GM19193 (cell line): Measurements from ENCODE around the gene NOX1.

Experiments used
- POLR2A ChIP-seq: IDR thresholded peaks from 4 replicates; pipeline ENCODE4 v1.6.1; 2011; ENCODE audit not compliant: insufficient read depth, insufficient read length; ENCODE audit errors: extremely low read depth

The NOX1 gene

DNA sequence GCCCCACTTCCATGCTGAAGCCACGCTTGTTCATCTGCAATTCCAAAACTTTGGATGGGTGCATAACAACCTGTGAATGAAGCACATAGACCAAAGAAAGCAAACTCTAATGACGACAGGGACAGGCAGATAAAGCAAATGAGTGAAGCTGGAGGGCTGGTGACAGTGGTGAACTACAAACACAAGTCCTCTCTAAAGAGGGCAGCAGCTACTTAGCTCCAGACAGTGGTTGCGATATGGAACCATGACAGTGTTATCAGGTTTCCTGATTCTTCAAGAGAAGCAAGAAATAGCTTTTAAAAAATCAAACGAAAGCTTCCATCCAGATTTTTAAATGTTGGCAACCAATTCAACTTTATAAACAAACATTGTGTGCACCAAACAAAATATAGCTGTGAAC lies 23.8 kb downstream of the NOX1 start:
- TF ChIP-seq POLR2A: no peak

DNA sequence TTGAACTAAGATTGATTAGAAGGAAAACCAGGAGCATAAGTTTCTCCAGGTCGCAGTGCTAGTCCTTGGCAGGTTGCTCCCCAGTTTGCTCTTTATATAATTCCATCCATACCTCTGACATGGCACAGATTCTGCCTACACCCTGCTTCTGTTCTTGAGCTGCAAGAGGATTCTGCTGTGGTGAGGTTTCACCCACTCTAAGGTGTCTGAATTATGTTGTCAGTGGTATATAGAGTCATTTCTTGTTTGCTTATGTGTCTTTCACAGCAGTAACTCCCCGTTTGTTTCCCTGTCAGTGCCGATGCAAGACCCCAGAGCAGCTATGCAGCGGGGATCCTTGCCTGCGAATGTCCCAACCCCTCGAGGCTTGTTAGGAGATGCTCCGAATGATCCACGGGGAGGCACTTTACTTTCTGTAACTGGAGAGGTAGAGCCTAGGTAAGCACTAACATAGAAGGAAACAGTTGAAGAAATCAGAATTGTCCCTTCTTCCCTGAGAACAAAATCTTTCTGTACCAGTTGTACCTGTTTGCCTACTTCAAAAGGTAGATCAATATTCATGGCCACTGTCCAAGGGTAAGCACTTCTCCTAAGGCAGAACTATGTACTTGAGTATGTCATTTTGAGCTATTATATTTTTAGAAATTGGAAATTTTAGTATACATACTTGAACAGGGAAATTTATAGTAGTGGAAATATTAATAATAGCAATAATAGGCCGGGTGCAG lies 42.8 kb downstream of the NOX1 start:
- no peak for TF ChIP-seq POLR2A

DNA sequence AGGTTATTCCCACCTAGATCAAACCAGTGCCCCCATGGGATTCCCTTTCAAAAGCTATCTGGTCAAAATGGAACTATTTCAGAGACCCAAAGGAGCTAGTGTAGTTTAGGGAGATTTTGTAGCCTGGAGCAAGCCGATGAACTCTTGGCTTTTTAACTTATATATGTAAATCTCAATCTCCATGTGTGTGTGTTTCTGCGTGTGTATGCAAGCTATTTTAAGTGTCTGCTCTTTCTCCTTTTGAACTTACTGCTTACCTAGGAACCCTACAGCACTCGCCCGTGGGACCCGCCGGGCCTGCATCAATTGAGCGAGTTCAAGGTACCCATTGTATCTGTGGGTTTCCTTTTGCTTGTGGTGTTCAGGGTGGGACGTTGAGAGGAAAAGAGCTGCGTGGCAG lies 43.6 kb downstream of the NOX1 start:
- TF ChIP-seq POLR2A: no peak

DNA sequence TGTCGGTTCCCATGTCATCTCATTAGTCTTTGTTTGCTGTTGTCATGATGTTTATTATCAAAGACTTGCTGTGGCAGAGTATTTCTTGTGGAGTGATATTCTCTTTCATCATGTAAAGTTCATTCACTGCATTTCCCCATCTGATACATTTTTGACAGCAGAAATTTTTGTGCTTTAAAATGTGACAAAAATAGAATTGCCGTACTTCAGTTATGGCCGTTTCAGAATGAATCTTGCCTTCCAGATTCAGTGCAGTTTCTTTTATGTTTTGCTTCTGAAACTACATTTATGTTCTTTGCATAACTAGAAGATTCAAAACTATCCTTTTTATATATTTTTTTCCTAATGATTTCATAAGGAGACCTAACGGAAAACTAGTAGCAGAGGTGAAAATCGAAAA lies 44.0 kb downstream of the NOX1 start:
- no peak for TF ChIP-seq POLR2A

DNA sequence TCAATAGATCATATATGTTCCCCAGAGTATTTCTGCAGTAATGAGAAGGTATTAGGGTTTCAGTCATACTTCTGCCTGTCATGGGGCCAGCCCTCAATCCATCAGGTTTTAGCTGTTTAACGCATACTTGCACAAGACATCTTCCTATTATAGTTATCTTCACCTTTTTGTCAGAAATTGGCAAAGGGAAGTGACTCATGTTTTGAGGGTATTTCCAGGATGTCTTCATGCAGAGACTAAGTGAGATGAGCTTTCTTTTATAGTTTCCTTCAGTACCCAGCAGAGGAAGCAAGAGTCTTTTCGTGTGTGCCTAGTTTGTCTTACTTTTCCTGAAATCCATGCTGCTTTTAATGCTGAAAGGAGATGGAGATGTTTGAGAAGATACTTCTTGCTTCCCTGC lies 44.4 kb downstream of the NOX1 start:
- no peak for TF ChIP-seq POLR2A

DNA sequence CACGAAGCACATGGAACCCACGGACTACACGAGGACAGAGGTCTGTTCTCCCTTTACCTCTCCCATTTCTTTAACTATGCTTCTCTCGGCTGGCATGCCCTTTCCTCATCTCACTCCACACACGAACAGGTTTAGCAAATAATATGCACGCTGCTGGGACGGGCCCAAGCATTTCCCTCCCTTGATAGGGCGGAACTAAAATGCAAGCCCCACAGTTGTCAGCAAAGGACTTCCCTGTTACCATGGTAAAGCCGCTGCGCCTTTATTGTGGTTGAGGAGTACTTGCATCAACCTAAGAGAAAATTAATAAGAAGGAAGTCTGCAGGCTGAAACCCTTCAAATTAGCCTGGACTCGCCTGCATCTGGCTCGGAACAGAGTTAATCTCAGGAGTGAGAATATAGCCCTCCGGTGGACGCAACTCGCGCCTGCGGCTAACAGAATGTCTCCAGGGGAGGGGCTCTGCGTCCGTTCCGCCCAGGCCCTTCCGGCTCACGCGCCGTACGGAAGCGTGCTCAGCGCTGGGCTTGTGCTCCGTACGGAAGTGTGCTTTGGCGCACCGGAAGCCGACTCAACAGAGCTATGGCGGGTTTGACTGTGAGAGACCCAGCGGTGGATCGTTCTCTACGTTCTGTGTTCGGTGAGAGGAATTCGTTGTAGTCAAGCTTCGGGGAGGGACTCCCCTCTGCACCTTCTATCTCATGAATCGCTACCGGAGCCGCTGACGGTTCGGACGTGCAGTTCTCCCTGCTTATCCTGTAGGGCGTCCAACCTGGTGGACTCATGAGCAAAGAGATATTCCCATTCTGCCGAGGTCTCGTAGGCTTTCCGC lies 54.1 kb downstream of the NOX1 start, which contains the start of gene CSTF2:
Gene CSTF2 (plus strand): TSS at position 555 of the 830 bp plus-strand sequence. CDS start 26 bp downstream, at position 581.
- TF ChIP-seq POLR2A: peak; percentile 70

DNA sequence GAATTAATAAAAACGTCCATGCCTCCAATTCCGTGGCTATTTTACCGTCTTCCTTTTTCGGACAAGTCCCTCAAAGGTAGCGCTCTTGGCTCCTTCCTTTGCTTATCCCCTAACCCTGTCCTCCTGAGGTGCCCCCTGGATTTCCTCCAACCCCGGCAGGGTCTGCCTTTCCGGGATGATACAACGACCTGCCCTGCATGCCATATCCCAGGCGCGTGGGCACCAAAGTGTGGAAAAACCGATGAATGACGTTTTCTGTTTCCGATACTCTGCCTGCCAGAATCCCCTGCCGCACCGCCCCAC lies 54.7 kb downstream of the NOX1 start:
- no peak for TF ChIP-seq POLR2A

DNA sequence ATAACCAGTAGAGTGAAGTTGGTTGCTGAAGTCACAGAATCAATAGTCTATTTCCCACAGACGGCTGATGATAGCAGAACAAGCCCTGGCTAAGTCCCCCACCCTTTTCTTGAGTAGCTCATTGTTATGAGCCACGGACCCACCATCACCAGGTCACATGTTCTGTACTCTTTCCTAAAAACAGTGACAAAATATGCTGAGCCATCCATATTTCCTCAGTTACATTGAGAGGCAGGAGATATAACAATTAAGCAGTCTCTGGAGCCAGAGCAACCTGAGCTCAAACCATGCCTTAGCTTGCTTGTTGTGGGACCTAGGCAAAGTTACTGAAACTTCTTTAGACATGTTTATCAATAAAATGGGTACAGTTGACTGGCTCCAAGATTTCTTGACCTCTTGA lies 56.8 kb downstream of the NOX1 start:
- TF ChIP-seq POLR2A: no peak

DNA sequence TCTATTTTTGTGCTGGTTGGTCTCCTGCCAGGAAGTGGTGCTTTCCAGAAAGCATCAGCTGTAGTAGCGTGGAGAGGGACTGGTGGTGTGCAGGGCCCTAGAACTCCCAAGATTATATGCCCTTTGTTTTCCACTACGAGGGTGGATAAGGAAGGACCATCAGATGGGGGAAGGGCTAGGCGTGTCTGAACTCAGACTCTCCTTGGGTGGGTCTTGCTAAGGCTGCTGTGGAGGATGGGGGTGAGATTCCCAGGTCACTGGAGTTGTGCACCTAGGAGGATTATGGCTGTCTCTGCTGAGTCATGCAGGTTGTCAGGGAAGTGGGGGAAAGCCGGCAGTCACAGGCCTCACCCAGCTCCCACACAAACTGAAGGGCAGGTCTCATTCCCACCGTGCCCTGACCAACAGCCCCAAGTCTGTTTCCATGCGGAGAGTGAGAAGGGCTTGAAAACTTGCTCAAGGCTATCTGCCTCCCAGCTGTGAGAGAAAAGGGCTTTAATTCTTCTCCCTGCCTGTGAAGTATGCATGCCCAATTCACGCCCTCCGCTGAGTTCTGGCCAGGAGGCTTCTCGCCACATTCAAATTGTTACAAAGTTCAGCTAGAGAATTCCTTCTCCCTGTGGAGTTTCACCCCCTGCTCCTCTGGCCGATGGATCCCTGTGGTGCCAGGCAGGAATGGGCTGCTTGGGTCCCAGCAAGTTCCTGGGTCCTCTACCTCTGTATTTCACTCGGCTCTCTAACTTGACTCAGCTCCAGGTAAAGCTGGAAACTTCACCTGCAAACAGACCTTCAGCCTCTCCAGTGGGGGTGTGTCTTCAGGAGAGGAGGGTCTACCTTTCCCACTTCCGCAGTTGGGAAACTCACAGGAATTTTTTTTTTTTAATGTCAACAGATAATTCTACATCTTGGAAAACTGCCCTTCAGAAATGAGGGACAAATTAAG lies 61.7 kb downstream of the NOX1 start:
- TF ChIP-seq POLR2A: no peak

DNA sequence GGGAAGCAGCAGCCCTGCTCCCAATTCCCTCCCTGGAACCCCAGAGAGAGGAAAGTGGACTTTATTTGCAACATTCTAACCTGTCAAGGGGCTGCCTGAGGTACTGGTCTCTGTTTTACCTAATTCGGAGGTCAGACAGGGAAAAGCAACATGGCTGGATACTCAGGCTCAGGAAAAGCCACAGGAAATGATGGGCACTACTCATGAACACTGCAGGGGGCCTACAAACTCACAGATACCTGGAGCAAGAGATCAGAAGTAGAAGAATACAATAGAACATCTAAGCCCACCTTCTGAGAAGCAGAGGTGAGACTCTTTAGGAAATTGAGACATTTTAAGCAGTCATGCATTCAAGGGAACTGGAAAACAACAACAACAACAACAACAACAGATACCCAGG lies 69.4 kb downstream of the NOX1 start:
- TF ChIP-seq POLR2A: no peak

DNA sequence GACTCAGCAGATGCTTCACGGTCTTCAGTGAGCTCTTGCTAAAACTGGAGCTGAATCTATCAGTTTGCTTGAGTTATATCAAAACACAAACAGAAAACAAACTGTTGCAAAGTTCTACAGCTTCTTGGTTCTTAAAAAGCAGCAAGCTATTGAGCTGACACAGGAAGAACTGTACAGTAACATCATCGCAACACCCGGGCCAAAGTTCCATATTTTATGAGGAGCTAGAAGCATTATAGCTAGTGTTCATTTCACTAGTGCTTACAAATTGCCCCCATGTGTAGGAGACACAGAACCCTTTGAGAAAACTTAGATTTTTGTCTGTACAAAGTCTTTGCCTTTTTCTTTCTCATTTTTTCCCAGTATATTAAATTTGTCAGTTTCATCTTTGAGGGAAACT lies 71.3 kb downstream of the NOX1 start:
- no peak for TF ChIP-seq POLR2A

DNA sequence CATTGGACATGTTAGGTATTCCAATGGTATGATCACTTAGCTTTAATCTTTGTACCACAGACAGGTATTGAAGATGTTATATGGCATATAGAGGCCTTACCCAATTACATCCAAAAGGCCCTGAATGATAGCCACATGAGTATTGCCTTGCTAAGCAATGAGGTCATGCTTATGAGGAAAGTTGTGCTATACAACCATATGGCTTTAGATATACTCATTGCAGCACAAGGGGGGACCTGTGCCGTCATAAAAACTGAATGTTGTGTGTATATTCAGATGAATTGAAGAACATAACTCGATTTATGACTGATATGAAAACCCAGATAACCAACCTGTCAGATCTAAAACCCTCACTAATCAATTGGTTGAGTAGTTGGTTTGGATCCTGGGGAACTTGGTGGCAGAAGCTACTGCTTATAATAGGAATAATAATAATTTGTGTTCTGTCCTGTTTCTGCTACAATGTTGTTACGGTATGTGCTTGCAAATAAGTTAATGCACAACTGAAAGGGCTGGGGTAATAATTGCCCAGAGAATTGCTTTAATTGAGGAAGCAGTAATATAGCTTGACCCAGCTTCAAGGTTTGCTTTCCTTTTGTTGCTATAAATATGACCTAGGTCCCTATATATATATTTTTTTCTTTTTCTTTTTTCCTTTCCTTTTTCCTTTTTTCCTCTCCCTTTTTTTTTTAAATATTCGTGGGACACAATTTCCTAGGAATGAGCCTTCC lies 75.5 kb downstream of the NOX1 start:
- TF ChIP-seq POLR2A: no peak

DNA sequence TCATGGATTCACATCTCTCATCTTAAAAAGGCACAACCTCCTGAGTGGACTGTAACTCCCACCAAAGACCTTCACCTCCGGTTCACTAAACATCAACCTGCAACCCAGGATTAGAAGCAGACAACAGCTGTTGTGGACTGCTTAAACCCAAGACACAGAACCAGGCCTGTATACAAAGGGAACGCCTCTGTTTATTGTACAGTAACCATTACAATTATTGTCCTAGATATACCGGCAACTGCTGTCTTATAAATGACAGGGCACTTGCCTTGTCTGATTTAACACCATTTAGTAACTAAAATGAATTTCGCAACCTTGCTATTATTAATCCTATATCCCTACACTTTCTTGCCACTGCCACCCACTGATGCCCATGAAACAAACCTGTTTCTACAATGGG lies 76.8 kb downstream of the NOX1 start:
- TF ChIP-seq POLR2A: no peak
